H9 (cell line): Measurements from ENCODE around the gene SHISA7. TPM values are rescaled to one million over a fixed set of nuclear protein-coding genes. Genes with fewer than 3 reads are reported as not detected.

ENCODE experiments used
- DNase-seq: peaks from one replicate; pipeline ENCODE4 v3.0.0-alpha.2; 2017
- H2AFZ ChIP-seq: one replicate; pipeline ENCODE4 v1.6.1; 2013; ENCODE audit warnings: mild to moderate bottlenecking, low read length, control low read depth, moderate library complexity
- H2AK5ac ChIP-seq: 2 replicates; pipeline ENCODE4 v1.6.1; 2013; ENCODE audit warnings: low read length, control low read depth, mixed read lengths; ENCODE audit not compliant: insufficient read length
- H2BK120ac ChIP-seq: one replicate; pipeline ENCODE4 v1.6.1; 2013; ENCODE audit warnings: low read depth, mild to moderate bottlenecking, low read length, control low read depth, inconsistent platforms; ENCODE audit not compliant: poor library complexity, severe bottlenecking
- H2BK12ac ChIP-seq: 2 replicates; pipeline ENCODE4 v1.6.1; 2013; ENCODE audit warnings: low read length, control low read depth, mixed read lengths, low read depth; ENCODE audit not compliant: insufficient read length
- H2BK15ac ChIP-seq: 2 replicates; pipeline ENCODE4 v1.6.1; 2013; ENCODE audit warnings: low read depth, low read length, control low read depth
- H2BK20ac ChIP-seq: one replicate; pipeline ENCODE4 v1.6.1; 2013; ENCODE audit warnings: low read depth, mild to moderate bottlenecking, low read length, control low read depth, inconsistent platforms; ENCODE audit not compliant: poor library complexity, severe bottlenecking
- H2BK5ac ChIP-seq: 2 replicates; pipeline ENCODE4 v1.6.1; 2013; ENCODE audit warnings: low read length, control low read depth, mixed read lengths; ENCODE audit not compliant: insufficient read length
- H3K14ac ChIP-seq: 2 replicates; pipeline ENCODE4 v1.6.1; 2013; ENCODE audit warnings: low read length, control low read depth; ENCODE audit not compliant: insufficient read depth
- H3K18ac ChIP-seq: 2 replicates; pipeline ENCODE4 v1.6.1; 2013; ENCODE audit warnings: low read depth, mild to moderate bottlenecking, mixed read lengths, low read length, control low read depth; ENCODE audit not compliant: insufficient read length
- H3K23ac ChIP-seq: 2 replicates; pipeline ENCODE4 v1.6.1; 2013; ENCODE audit warnings: low read length, control low read depth, mixed read lengths, low read depth; ENCODE audit not compliant: insufficient read length
- H3K23me2 ChIP-seq: 2 replicates; pipeline ENCODE4 v1.6.1; 2013; ENCODE audit warnings: low read depth, mild to moderate bottlenecking, mixed read lengths, low read length, control low read depth; ENCODE audit not compliant: insufficient read length, poor library complexity, severe bottlenecking
- H3K27ac ChIP-seq: 2 replicates; pipeline ENCODE4 v1.5.1; 2013; ENCODE audit warnings: low read length, control low read depth, mixed read lengths, low read depth; ENCODE audit not compliant: insufficient read length
- H3K27me3 ChIP-seq: 2 replicates; pipeline ENCODE4 v1.6.1; 2013; ENCODE audit warnings: low read length, control low read depth, inconsistent platforms; ENCODE audit not compliant: insufficient read depth
- H3K4ac ChIP-seq: 2 replicates; pipeline ENCODE4 v1.6.1; 2013; ENCODE audit warnings: low read depth, mild to moderate bottlenecking, control low read depth, inconsistent platforms, low read length, moderate library complexity
- H3K4me1 ChIP-seq: 2 replicates; pipeline ENCODE4 v1.6.1; 2013; ENCODE audit warnings: low read length, control low read depth, inconsistent platforms; ENCODE audit not compliant: insufficient read depth
- H3K4me2 ChIP-seq: 2 replicates; pipeline ENCODE4 v1.6.1; 2013; ENCODE audit warnings: low read length, control low read depth, mixed read lengths; ENCODE audit not compliant: insufficient read length, insufficient read depth
- H3K56ac ChIP-seq: 2 replicates; pipeline ENCODE4 v1.6.1; 2013; ENCODE audit warnings: low read depth, mild to moderate bottlenecking, mixed read lengths, low read length, control low read depth; ENCODE audit not compliant: insufficient read length
- H3K79me1 ChIP-seq: 2 replicates; pipeline ENCODE4 v1.6.1; 2013; ENCODE audit warnings: low read depth, mild to moderate bottlenecking, moderate library complexity, low read length, control low read depth, inconsistent platforms; ENCODE audit not compliant: insufficient read depth, poor library complexity, severe bottlenecking
- H3K79me2 ChIP-seq: 2 replicates; pipeline ENCODE4 v1.6.1; 2013; ENCODE audit warnings: low read length, control low read depth, inconsistent platforms; ENCODE audit not compliant: insufficient read depth
- H3K9ac ChIP-seq: 2 replicates; pipeline ENCODE4 v1.6.1; 2013; ENCODE audit warnings: low read length, control low read depth, mixed read lengths; ENCODE audit not compliant: insufficient read length; ENCODE audit errors: extremely low read depth
- H3K9me3 ChIP-seq: one replicate; pipeline ENCODE4 v1.6.1; 2013; ENCODE audit warnings: low read depth, low read length, inconsistent platforms; ENCODE audit not compliant: control insufficient read depth
- H3T11ph ChIP-seq: one replicate; pipeline ENCODE4 v1.6.1; 2013; ENCODE audit warnings: mild to moderate bottlenecking, low read length, control low read depth, inconsistent platforms
- H4K20me1 ChIP-seq: one replicate; pipeline ENCODE4 v1.6.1; 2013; ENCODE audit not compliant: control insufficient read depth, insufficient read length, insufficient read depth
- H4K5ac ChIP-seq: 2 replicates; pipeline ENCODE4 v1.6.1; 2013; ENCODE audit warnings: low read depth, mild to moderate bottlenecking, mixed read lengths, low read length, control low read depth; ENCODE audit not compliant: insufficient read length
- H4K8ac ChIP-seq: replicated peaks from 2 replicates; pipeline ENCODE4 v1.6.1; 2013; ENCODE audit warnings: low read length, control low read depth, mixed read lengths, low read depth; ENCODE audit not compliant: insufficient read length
- H4K91ac ChIP-seq: 2 replicates; pipeline ENCODE4 v1.6.1; 2013; ENCODE audit warnings: low read depth, mild to moderate bottlenecking, moderate library complexity, mixed read lengths, low read length, control low read depth; ENCODE audit not compliant: insufficient read length
- H3K27ac Mint-ChIP-seq, 3 experiments: 2 replicates in 2 of 3; 3 replicates in 1 of 3; pipeline ENCODE4 v1.8.0; 2020 to 2021; ENCODE audit warnings: mixed read lengths in 3 of 3, mild to moderate bottlenecking in 1 of 3, moderate library complexity in 1 of 3
- H3K27me3 Mint-ChIP-seq: 2 replicates; pipeline ENCODE4 v1.8.0; 2021; ENCODE audit warnings: low read depth, mild to moderate bottlenecking, moderate library complexity, mixed read lengths
- H3K36me3 Mint-ChIP-seq, 3 experiments: 2 replicates in 2 of 3; 3 replicates in 1 of 3; pipeline ENCODE4 v1.8.0; 2020 to 2021; ENCODE audit warnings: low read depth in 3 of 3, mixed read lengths in 3 of 3; ENCODE audit not compliant: insufficient read depth in 1 of 3
- H3K4me1 Mint-ChIP-seq, 2 experiments: 2 replicates each; pipeline ENCODE4 v1.8.0; 2020; ENCODE audit warnings: mixed read lengths in 2 of 2
- H3K4me3 Mint-ChIP-seq, 2 experiments: 2 replicates in 1 of 2; 3 replicates in 1 of 2; pipeline ENCODE4 v1.8.0; 2020 to 2021; ENCODE audit warnings: mild to moderate bottlenecking in 2 of 2, mixed read lengths in 2 of 2, moderate library complexity in 1 of 2
- H3K9me3 Mint-ChIP-seq, 2 experiments: 2 replicates in 1 of 2; 3 replicates in 1 of 2; pipeline ENCODE4 v1.8.0; 2020; ENCODE audit warnings: mild to moderate bottlenecking in 2 of 2, mixed read lengths in 2 of 2, moderate library complexity in 1 of 2
- WGBS: extraction: QIAGEN DNeasy Blood & Tissue Kit; methylation state at CpG from one replicate; pipeline ENCODE4 v1.1.7; 2013; ENCODE audit warnings: missing lambda C conversion rate, low lambda C conversion rate, mixed read lengths; ENCODE audit not compliant: insufficient read length; ENCODE audit errors: extremely low coverage; 5-methylcytosine and 5-hydroxymethylcytosine counted together
- total RNA-seq: library from RNA; stranded (reverse); gene quantifications from 2 replicates; pipeline ENCODE4 v1.2.1, GENCODE V29; 2021
- TF ChIP-seq, protein P1 (sequence below): fragments of 200-600 bp; sonication (generic); conservative IDR thresholded peaks from 3 replicates; pipeline ENCODE4 v1.8.0; 2021; ENCODE audit warnings: antibody characterized with exemption, mild to moderate bottlenecking

Gene SHISA7
- total RNA-seq, 1 experiment from 2014 or later = 0.31 TPM

DNA sequence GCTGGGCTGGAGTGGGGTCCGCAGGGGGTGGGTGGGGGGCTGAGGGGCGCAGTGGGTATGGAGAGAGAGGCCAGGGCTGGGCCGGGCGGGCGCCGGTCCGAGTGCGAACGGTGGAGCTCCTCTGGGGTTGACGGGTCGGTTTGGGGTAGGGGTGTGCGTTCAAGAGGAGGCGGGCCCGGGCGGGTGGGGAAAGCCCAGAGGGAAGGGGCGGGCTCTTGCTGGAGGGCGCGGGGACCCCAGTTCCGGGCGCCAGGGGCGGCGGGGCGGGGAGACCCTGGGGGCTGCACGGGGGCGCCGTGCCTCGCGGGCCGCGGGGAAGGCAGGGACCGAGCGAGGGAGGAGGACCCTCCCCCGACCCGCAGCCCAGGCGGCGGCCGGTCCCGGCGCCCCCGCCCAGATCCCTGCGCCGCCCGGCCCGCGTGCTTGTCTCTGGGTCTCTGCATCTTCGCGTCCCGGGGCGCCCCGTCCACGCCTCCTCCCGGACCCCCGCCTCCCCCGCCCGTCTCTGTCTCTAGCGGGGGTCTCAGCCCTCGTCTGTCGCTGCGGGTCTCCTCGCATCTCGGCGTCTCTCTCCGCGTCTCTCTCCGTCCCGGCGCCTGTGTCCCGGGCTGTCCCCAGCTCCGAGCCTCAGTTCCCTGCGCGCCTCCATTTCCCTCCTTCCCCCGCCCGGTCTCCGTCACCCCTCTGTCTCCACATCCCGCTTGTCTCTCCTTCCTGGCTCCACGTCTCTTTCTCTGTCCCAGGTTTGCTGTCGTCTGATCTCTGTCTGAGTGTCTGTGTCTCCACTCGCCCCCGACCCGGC lies 8.3 kb upstream of the SHISA7 start:
- Mint-ChIP-seq H3K9me3 (no peaks in the 10 kb centered on the region; a peak in 1 of 5 replicates), H3K27me3 (peaks cover 27% of the 10 kb centered on the region), H3K36me3 (peaks cover 11 to 13% (median 12%) of the 10 kb centered on the region in 3 experiments; a peak in 5 of 7 replicates), H3K27ac (no peak overlapping the region), H3K4me3 (peak overlapping the region; percentile 60 to 87), H3K4me1 (peaks cover 3 to 13% of the 10 kb centered on the region in 2 experiments; a peak in 3 of 4 replicates)
- no peak overlapping the region for H3K14ac ChIP-seq
- H3K9ac ChIP-seq = no peak overlapping the region
- no peak overlapping the region for H3K4ac ChIP-seq
- no peak overlapping the region for H3K56ac ChIP-seq
- H4K5ac ChIP-seq = no peak overlapping the region
- H4K20me1 ChIP-seq = no peaks in the 10 kb centered on the region
- H3K27me3 ChIP-seq = peaks cover 39% of the 10 kb centered on the region; the same call in 1 of the 2 replicates
- no peak overlapping the region for H3K27ac ChIP-seq
- H3K4me2 ChIP-seq = peak overlapping the region; percentile 86
- no peaks in the 10 kb centered on the region for H3K79me2 ChIP-seq
- no peaks in the 10 kb centered on the region for H3K9me3 ChIP-seq
- TF ChIP-seq, protein P1, sequence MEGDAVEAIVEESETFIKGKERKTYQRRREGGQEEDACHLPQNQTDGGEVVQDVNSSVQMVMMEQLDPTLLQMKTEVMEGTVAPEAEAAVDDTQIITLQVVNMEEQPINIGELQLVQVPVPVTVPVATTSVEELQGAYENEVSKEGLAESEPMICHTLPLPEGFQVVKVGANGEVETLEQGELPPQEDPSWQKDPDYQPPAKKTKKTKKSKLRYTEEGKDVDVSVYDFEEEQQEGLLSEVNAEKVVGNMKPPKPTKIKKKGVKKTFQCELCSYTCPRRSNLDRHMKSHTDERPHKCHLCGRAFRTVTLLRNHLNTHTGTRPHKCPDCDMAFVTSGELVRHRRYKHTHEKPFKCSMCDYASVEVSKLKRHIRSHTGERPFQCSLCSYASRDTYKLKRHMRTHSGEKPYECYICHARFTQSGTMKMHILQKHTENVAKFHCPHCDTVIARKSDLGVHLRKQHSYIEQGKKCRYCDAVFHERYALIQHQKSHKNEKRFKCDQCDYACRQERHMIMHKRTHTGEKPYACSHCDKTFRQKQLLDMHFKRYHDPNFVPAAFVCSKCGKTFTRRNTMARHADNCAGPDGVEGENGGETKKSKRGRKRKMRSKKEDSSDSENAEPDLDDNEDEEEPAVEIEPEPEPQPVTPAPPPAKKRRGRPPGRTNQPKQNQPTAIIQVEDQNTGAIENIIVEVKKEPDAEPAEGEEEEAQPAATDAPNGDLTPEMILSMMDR = no peak
- no peak overlapping the region for H2BK20ac ChIP-seq
- no peaks in the 10 kb centered on the region for H3K4me1 ChIP-seq
- no CpG with 5 or more reads among the region's 80 CpGs for WGBS
- no peak overlapping the region for H3K18ac ChIP-seq
- peaks cover 4% of the 10 kb centered on the region for H3K23me2 ChIP-seq
- no peak overlapping the region for H2BK12ac ChIP-seq
- no peak overlapping the region for H2AFZ ChIP-seq
- DNase-seq = no peak
- H3T11ph ChIP-seq = no peak overlapping the region
- no peaks in the 10 kb centered on the region for H3K79me1 ChIP-seq
- H2BK120ac ChIP-seq = no peak overlapping the region
- H4K91ac ChIP-seq = no peak overlapping the region
- no peak overlapping the region for H2BK5ac ChIP-seq
- H3K23ac ChIP-seq = no peak overlapping the region
- H2AK5ac ChIP-seq = no peak overlapping the region
- no peak overlapping the region for H4K8ac ChIP-seq
- H2BK15ac ChIP-seq = no peak overlapping the region
